Muscle of back (tissue), 11 donors: ENCODE results near the gene ATP6V0A1. TPM values are rescaled to one million over a fixed set of nuclear protein-coding genes. Genes with fewer than 3 reads are reported as not detected.
A peak's percentile ranks its signal among the peaks of the same experiment; 100 is the strongest.

Experiments
- DNase-seq, 3 donors: peaks; one replicate each; pipeline versions ENCODE4 v3.0.0 to v3.0.0-alpha.2; 2013
- polyA plus RNA-seq, 10 donors: library from polyadenylated mRNA; unstranded; fragments of 120-200 nt; gene quantifications; one replicate each; pipeline ENCODE4 v1.2.1, GENCODE V29; 2013; ENCODE audit not compliant: insufficient read length in 10 of 10

ATP6V0A1 gene
- polyA plus RNA-seq, 10 donors, result 16.9 to 39.2 (median 21.5) TPM

GRCh38 chr17:42518046-42518754, 59.5 kb downstream of the ATP6V0A1 start:
- DNase-seq, result peak; percentile 79 to 94 (median 88)

GRCh38 chr17:42518755-42519545, 60.3 kb downstream of the ATP6V0A1 start:
- DNase-seq, result peak; percentile 52 to 75 (median 52)

GRCh38 chr17:42519546-42520491, 61.1 kb downstream of the ATP6V0A1 start:
- peak; percentile 93 to 99 (median 96) for DNase-seq

DNA sequence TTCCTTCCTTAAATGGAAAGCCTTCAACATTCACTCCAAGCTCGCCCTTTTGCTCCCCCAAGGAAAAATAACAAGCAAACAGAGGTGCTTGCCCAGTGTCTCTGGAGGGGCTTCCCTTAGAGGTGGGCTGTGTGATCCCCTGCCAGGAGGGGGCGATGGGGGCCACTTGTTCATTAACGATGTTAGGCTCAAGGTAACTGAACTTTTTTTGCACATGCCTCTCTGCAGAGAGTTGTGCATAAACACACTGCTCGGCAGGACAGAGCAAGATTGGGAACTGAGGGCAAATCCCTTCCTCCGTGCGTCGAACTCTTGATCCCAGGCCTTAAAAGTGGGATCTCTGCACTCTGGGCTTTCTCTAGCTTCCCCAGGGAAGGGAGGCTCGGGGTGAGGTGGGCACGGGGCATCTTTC, 61.9 kb downstream of the ATP6V0A1 start:
- no peak for DNase-seq

DNA sequence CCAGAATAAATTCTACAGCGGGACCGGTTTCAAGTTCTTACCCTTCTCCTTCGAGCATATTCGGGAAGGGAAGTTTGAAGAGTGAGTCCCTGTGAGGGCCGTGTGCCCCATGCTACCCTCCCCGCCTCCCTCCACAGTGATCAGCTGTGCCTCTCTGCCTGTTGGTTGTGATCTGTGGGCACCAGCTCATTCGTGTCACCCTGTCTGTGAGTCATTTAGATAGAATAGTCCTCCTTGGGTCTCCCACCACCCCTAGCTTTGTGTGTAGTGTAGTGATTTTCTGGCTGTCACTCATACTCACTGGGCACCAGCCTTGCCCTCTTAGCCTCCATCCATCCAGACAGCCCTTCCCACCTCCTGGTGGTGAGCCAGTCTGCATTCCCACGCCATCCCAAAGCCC, 62.4 kb downstream of the ATP6V0A1 start:
- DNase-seq, result no peak

DNA sequence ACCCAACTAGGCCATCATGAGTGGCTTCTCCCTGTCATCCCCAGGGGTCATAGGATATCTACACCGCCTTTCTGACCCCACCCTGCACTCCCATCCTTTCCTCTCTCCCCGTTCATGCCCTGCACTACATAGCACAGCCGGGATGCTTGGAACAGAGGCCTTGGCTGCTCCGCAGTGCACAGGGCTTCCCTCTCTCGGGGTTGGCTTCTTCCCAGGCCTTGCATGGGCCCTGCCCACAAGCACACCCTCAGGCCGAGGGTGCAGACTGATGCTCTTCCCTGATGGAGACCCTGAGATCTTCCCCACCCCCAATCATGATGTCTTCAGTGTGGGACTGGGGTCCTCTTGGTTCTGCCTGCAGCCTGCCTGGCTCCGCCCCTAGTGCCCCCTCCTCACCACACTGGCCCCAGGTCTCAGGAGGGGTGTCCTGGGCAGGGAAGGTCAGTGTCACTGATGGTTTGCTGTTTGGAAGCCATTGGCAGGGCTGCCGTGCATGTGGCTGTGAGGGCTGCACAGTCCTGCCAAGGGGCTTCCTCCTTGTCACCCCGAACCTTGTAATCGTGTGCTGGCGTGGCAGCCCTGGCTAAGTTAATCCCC, 63.1 kb downstream of the ATP6V0A1 start:
- peak in 1 of 3 donors; percentile 36 for DNase-seq

- DNase-seq, result no peak
Measured at GRCh38 chr17:42522263-42522790, 63.6 kb downstream of the ATP6V0A1 start.

GRCh38 chr17:42522798-42523278, 64.2 kb downstream of the ATP6V0A1 start:
- DNase-seq, result no peak

DNA sequence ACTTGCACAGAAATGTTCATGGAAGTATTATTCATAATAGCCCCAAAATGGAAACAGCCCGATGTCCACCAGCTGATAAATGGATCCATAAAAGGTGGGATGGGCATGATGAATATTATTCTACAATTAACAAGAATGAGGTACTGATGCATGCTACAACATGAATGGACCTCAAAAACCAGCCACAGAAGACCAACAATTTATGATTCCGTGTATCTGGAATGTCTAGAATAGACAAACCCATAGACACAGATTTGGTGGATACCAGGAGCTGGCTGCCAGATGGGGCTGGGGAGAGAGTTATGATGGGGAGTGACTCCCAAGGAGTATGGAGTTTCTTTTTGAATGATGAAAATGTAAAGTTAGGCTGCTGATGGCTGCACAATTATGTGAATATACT, 66.5 kb downstream of the ATP6V0A1 start:
- peak in 1 of 3 donors; percentile 80 for DNase-seq

- DNase-seq, result peak in 1 of 3 donors; percentile 39
Measured at GRCh38 chr17:42526031-42526444, 67.4 kb downstream of the ATP6V0A1 start.

- DNase-seq, result no peak
Measured at GRCh38 chr17:42527932-42528331, 69.3 kb downstream of the ATP6V0A1 start.

GRCh38 chr17:42529061-42529460, 70.4 kb downstream of the ATP6V0A1 start:
- no peak for DNase-seq

DNA sequence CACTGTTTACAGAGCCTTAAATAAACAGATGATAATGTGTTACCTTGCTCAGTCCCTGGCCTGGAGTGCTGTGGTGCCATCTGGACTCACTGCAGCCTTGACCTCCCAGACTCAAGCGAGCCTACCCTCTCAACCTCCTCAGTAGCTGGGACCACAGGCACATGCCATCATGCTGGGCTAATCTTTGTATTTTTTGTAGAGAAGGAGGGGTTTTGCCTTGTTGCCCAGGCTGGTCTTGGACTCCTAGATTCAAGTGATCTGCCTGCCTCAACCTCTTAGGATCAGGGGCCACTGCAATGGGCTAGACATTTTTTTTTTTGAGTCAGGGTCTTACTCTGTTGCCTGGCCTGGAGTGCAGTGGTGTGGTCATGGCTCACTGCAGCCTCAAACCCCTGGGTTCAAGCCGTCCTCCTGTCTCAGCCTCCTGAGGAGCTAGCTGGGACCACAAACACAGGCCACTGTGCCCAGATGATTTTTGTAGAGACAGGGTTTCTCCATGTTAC, 72.3 kb downstream of the ATP6V0A1 start:
- DNase-seq, result no peak

DNA sequence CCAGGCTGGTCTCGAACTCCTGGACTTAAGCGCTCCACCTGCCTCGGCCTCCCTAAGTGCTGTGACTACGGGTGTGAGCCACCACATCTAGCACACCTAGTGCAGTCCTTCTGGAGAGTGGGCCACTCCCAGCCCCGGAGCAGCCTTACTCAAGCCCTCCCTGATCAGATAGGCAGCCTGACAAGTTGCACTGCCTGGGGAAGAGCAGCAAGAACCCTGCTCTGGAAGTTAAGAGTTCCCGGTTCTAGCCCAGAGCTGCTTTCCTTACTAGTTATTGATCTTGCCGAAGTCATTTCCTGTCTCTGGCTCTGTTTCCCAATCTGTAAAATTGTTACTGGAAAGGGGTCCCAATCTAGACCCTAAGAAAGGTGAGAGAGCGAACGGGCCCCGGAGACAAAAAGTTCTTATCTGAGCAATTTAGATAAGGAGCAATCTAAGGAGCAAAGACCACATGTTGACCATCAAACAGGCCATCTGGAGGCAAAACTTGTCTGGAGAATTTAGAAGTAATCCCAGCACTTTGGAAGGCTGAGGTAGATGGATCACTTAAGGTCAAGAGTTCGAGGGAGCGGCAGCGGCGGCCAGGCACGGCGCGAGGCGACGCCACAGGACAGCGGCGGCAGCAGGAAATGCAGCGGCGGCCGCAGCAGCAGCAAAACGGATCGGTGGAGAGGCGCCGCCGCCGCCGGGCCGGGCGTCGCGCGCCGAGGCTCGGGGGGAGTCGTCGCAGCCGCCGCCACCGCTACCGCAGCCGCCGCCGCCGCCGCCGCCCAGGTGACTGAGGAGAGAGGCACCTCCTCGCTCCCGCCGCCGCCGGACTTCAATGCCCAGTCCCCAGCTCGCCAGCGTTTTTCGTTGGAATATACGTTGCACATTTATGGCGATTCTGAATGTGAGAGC, 73.0 kb downstream of the ATP6V0A1 start:
- DNase-seq, result peak in 2 of 3 donors; percentile 63 to 81

- no peak for DNase-seq
Measured at GRCh38 chr17:42535155-42536047, 76.7 kb downstream of the ATP6V0A1 start.

- peak; percentile 93 to 97 (median 96) for DNase-seq
Measured at GRCh38 chr17:42536048-42536371, 77.3 kb downstream of the ATP6V0A1 start, which contains the start of gene NAGLU. TSS of gene NAGLU (plus strand) at chr17:42536241. CDS start at chr17:42536273, 32 bp downstream.

GRCh38 chr17:42536372-42537155, 77.9 kb downstream of the ATP6V0A1 start:
- peak; percentile 81 to 93 (median 82) for DNase-seq
